Measurements from ENCODE around the gene MTG1.
"Not testable (repeated sequence)": the region's sequence is repeated elsewhere in the genome, so short reads cannot be mapped to it uniquely, and the experiment has no call there.

The MTG1 gene

DNA sequence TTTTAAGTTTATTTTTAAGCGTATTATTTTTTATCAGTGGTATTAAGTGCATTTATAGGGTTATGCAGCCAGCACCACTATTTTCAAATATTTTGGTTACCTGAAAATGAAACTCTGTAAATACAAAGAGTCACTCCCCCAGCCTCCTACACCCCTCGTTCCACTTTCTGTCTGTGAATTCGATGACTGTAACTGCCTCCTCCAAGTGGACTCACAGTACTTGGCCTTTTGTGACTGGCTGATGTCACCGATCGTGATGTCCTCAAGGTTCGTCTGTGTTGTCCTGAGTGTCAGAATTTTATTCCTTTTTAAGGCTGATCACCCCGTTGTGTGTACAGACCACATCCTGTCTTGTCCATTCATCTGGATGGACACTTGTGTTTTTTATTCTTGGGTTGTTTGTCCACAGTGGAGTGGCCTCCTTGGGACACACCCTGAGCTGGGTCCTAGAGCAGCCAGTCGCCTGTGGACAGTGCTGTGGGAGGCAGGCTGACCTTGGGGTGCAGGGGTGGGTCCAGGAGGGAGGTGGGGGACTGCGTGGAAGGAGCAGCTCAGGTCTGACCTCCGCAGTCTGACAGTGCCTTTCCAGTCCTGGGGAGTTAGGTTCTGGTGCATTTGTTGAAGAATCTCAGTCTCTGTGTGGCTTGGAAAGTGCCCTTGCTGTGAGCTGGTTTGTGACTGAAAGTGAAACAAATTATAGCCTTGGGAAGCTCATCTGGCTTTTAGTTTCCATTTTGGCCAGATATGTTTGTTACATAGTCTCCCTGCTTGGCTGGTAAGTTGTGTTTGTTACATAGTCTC lies 6.9 kb downstream of the MTG1 start:
- no peak for DNase-seq (ENCODE audit: low spot score)

DNA sequence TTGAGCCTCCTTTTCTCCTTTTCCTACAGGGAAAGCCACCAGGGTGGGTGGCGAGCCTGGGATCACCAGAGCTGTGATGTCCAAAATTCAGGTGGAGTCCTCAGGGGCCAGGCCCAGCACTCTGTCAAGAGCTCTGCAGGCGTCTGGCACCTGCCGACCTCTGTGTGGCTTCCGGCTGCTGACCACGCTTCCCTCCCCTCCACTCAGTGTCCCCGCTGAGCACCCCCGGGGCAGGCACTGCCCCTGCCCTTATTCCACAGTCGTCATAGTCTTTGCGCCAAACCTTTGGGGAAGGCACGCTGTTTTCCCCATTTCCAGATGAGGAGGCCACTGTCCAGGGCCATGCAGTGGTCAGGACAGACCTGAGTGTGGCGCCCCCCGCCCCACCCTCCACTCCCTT lies 7.5 kb downstream of the MTG1 start:
- no peak for DNase-seq (ENCODE audit: low spot score)

DNA sequence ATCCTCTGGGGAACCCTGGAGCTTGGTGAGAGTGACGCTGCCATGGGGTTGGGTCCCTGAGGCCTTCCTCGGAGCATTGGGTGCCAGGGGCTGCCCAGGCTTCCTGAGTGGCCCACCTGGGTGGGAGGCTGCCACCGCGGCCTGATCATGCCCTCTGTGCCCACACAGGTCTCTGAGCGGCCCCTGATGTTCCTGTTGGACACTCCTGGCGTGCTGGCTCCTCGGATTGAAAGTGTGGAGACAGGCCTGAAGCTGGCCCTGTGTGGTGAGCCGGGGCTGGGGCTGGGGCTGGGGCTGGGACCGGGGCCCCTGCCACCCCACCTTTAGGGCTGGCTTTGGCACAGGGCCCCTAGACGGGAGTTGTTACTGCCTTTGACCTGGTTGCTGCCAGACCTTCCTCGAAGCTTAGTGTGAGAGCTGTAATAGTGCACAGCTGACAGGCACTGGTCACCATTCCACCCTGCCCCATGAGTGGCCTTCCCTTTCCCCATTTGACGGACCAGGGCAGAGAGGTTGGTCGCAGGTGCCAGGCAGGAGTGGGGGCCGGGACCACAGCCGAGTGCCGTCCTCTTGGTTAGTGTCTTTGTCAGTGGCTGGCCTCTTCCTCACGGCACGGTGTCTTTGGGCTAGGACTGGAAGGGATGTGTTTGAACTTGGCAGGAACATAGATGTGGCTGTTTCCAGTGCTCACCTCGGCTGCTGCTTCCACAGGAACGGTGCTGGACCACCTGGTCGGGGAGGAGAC lies 8.2 kb downstream of the MTG1 start:
- no peak for DNase-seq (ENCODE audit: low spot score)

DNA sequence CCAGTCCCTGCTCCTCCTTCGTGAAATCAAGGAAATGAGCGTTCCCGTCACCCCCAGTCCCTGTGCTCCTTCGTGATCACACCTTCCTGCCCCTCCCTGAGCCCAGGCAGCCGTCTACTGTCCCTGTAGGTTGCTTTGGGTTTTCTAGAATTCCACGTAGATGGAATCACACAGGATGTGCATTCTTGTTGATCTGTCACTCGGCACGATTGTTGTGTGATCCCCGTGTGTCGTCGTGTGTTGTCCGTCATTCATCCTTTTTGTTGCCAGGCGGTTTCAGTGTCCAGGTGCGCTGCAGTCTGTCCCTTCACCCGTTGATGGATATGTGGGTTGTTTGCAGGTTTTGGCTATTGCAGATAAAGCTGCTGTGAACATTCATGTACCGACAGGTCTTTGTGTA lies 9.4 kb downstream of the MTG1 start:
- no peak for DNase-seq (ENCODE audit: low spot score)

DNA sequence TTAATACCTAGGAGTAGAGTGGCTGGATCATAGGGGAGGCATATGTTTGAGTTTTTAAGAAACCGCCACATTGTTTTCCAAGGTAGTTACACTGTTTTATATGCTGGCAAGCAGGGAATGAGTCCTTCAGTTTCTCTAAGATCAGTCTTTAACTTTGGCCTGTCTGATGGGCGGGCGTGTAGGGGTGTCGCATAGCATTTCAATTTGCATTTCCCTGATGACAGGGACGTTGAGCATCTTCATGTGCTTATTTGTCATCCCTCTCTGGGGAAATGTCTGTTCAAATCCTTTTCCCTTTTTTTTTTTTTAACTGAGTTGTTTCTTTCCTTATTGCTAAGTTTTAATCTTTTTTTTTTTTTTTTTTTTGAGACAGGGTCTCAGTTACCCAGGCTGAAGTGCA lies 9.8 kb downstream of the MTG1 start:
- no peak for DNase-seq (ENCODE audit: low spot score)

DNA sequence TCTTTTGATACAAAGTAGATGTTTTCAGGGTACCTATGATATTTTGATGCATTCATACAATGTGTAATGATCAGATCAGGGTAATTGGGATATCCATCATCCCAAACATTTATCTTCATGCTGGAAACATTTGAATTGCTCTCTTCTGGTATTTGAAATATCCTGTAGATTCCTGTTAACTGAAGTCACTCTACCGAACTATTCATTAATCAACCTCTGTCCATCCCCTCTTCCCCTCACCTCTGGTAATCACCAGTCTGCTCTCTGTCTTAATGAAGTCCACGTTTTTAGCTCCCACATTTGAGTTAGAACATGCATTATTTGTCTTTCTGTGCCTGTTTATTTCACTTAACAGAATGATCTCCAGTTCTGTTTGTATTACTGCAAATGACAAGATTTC lies 11.3 kb downstream of the MTG1 start:
- no peak for DNase-seq (ENCODE audit: low spot score)

DNA sequence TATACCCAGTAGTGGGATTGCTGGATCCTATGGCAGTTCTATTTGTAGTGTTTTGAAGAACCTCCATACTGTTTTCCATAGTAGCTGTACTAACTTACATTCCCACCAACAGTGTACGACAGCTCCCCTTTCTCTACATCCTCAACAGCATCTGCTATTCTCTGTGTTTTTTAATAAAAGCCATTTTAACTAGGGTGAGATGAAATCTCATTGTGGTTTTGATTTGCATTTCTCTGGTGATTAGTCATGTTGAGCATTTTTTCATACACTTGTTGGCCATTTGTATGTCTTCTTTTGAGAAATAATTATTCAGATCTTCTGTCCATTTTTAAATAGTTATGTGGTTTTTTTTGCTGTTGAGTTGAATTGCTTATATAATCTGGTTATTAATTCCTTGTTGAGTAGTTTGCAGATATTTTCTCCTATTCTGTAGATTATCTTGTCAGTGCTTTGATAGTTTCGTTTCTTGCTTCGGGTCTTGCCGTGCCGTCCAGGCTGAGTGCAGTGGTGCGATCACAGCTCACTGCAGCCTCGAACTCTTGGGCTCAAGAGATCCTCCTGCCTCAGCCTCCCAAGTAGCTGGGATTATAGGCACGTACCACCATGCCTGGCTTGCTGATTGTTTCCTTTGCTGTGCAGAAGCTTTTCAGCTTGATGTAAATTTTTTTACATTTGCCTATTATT lies 12.0 kb downstream of the MTG1 start:
- no peak for DNase-seq (ENCODE audit: low spot score)

DNA sequence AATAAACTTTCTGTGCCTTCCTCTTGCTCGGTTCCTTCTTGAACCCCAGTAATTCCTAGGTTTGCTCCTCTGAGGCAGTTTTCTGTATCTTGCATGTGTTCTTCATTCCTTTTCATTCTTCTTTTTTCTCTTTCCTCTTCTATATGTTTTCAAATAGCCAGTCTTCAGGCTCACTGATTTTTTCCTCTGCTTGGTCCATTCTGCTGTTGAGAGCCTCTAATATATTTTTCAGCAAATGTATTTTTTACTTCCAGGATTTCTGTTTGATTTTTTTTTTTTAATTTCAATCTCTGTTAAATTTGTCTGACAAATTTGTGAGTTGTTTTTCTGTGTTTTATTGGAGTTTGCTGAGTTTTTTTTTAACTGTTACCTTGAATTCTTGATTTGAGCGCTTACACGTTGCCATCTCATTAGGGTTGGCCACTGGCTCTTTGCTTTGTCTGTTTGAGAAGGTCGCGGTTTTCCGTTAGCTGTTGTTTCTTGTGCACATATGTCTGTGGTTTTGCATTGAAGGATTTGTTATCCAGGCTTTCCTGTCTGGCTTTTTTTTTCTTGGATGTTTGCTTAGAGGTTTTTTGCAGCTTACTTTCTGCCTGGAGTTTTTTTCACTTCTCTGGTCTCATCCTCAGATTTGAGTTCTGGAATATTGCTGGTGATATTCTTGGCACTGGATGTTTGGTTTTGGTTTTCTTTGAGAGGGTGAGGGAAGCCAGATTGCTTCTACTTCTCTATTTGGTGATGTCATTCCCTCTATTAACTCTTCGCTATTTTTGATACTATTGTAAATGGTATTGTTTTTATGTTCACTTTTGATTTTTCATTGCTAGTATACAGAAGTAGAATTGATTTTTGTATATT lies 17.8 kb downstream of the MTG1 start:
- DNase-seq (ENCODE audit: low spot score) = no peak

DNA sequence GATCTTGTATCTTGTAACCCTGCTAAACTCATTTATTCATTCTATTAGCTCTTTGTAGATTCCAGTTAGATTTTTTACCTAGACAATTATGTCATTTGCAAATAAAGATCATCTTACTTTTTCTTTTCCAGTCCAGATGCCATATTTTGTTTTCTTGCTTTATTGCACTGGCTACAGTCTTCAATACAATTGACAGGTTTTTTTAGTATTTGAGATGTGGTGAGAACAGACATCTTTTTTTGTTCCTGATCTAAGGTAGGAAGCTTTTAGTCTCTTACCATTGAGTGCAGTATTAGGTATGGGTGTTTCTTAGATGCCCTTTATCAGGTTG lies 18.4 kb downstream of the MTG1 start:
- DNase-seq (ENCODE audit: low spot score) = no peak

DNA sequence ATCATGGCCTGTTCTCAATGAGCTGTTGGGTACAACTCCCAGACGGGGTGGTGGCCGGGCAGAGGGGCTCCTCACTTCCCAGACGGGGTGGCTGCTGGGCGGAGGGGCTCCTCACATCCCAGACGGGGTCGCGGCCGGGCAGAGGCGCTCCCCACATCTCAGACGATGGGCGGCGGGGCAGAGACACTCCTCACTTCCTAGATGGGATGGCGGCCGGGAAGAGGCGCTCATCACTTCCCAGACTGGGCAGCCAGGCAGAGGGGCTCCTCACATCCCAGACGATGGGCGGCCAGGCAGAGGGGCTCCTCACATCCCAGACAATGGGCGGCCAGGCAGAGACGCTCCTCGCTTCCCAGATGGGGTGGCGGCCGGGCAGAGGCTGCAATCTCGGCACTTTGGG lies 20.4 kb downstream of the MTG1 start:
- not testable (repeated sequence) for DNase-seq (ENCODE audit: low spot score)

DNA sequence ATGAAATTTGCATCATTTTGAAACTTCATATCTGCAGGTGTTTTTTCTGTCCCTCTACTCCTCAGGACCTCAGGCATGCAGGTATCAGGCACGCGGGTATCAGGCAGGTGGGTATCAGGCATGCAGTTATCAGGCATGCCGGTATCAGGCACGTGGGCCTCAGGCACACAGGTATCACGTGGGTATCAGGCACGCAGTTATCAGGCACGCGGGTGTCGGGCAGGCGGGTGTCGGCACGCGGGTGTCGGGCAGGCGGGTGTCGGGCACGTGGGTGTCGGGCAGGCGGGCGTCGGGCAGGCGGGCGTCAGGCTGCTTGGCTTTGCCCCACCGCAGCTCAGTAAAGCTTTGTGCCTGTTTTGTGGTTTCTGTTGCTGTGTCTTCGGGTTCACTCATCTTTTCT lies 21.8 kb downstream of the MTG1 start:
- DNase-seq (ENCODE audit: low spot score) = no peak

DNA sequence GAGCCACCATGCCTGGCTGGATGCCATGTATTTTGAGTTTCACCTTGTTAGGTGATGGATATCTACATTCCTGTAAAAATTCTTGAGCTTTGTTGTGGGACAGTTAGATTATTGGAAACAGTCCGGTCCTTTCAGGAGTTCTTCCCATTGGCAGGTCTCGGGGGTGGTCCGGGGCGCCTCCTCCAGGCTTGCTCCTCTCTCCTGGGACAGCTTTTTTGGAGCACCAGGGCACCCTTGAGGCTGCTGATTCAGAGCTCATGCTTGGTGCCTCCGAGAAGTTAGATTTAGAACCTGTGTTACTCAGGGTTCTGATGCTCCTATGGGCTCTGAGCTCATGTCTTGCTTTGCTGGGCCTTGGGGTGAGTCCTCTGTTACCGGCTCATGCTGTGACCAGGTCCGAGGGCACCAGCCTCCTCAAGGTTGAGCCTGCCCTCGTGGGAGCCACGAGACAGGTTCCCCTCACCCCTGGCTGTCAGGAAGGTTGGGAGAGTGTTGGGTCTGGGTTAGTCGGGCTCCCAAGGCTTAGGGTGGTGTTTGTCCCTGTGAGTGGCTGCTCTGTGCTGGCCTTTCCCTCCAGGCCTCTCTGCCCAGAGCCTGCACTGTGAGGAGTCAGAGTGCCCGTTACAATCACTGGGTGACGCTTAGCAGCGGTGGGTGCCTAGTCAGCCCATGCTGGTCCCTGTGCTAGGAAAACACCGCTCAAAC lies 24.5 kb downstream of the MTG1 start:
- DNase-seq (ENCODE audit: low spot score) = no peak

DNA sequence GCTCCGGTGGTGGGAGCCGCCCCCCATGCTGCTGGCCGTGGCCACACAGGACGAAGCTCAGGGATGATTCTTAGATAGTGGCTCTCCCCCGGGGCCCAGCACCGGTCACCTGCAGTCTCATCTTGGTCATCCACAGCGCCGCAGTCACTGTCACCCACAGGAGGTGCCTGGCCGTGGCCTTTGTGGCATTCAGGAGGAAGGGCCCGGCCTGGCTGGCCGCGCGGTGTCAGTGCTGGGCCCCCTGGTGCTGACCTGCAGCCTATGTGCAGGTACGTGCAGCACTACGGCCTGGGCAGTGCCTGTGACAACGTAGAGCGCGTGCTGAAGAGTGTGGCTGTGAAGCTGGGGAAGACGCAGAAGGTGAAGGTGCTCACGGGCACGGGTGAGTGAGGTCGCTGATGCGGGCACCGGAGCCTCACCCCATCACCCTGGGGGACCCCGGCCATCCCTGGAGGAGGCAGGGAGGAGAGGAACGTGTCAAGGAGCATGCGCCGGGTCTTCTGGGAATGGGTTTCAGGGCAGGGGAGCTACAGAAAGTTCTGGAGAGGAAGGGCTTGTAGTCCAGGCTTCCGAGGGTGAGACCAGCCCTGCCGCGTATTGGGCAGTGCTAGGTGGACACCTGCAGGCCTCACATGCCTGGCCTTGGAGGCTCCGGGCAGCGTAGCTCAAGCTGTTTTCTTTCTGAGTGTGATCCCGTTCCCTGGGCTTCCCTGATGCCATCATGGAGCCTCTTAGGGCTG lies 25.4 kb downstream of the MTG1 start:
- no peak for DNase-seq (ENCODE audit: low spot score)

DNA sequence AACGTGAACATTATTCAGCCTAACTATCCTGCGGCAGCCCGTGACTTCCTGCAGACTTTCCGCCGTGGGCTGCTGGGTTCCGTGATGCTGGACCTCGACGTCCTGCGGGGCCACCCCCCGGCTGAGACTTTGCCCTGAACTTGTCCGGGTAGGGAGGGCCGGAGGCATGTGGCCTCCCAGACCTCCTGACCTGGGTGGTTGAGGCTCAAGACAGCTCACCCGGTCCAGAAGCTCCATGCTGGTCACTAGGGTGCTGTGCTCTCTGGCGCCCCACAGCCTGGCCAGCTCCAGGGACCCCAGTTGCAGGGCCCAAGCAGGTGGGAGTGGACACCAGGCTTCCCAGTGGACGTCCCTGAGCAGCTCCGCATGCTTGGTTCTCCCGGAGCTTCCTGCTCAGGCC lies 26.1 kb downstream of the MTG1 start:
- DNase-seq (ENCODE audit: low spot score) = no peak

DNA sequence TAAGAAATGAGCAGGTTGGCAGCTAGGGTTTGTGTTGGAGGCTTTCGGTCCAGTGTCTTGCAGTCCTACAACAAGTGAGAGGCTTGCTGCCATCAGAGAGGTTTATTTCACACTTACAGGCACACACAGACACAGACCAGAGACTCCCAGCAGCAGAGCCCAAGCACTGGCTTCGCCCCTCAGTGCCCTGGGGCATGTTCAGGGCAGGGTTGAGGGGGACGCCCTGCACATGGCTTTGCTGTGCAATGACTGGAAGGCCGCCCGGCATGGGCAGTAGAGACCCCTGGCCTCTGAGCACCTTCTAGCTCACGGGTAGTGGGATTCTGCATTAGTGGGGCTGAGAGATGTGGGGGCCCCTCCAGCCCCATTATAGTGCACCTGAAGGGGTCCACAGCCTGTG lies 26.6 kb downstream of the MTG1 start:
- no peak for DNase-seq (ENCODE audit: low spot score)

DNA sequence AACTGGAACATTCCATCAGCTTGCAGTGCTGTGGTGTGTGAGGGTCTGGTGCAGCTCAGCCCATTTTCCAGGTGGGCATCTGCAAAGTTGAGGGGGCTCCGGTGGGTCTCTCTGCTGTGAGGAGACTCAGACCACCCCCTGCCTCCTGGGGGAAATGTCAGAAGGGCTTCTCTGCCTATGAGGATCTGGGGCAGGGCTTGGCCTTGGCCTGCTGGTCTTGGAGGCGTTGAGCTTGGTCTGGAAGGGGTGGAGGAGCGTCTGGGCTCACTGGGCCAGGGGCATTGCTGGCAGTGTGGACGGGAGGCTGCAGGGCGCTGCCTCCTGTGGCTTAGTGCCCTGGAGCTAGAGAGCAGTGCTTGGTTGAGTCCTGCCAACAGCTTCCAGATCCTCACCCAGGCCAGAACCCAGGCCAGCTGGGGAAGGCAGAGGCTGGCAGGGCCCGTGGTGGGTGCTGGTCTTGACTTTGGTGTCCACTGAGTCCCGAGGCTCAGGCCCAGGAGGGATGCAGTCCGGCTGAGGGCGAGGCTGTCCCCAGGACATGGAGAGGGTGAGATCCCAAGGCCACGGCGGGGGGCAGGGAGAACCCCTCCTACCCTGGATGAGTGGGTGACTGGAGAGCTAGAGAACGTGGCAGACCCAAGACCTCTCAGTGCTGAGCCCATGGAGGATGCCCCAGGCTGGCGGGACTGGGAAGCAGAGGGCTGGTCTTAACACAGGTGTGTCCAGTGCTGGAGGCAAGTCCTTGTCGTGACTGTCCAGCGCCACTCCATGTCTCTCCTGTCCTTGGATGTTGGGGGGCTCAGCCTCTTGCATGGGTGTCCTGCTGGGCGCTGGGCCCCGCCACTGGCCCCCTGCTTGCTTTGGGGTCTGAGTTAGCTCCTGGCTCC lies 27.6 kb downstream of the MTG1 start:
- DNase-seq (ENCODE audit: low spot score) = no peak

DNA sequence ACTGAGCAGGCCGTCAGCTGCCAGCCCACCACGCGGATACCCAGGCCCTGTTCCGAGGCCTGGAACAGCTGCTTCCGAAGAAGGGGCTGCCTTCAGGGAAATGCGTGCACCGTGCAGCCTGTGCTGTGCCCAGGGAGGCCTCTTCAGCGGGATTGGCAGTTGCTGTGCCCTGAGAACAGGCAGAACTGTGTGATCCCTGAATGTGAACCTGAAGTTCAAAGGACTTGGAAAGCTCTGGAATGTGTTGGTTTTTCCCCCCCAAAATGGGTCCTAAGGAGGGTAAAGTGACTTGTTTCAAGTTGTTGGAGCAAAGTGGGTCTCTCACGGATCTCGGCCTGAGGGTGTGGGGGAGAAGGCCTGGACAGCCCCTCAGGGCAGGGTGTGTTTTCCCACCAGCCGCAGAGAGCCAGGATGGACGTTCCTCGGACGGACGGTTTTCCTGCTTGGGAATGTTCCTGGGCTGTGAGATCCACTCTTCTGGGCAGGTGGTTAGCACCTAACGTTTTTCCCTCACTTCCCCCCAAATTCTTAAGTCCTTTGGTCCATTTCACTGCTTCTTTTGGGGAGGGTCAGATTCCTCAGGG lies 28.4 kb downstream of the MTG1 start:
- no peak for DNase-seq (ENCODE audit: low spot score)

DNA sequence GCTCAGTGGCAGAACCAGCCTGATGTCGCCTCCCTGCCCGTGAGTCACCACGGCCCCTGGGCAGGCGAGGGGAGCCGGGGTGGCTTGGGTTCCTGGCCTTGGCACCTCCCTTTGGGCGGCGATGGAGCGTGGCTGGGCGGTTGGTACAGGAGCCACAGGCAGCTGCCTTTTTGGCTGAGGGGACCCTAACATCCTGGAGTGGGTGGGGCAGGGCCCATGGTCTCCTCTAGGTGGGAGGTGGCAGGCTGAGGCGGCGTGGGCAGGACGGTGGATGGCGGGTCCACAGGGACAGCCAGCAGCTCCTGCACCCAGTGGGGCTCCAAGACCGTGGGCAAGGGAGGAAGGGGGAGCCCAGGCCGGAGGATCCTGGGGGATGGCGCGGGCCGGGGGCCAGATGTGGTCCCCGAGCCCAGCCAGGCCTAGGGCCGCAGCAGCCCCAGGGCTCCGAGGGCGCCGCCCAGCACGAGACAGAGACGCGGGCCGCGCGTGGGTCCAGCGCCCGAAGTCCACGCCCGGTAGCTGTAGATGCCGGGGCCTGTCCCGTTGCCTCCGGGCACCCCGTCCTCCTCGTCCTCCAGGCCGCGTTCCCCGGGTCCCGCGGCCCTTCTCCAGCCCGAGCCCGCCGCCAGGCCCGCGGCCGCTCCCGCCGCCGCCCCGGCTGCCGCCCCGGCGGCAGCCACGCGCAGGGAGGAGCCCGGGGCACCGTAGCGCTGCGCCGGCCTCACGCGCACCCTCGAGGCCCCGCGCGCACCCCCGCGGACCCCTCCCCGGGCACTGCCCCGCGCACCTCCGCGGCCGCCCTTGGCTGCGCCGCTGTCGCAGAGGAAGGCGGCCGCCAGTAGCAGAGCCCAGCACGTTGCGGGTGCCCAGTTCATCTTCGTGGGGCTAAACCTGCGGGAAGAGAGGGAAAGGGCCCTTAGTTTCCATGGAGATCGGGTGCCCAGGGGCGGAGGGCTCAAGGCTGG lies 29.1 kb downstream of the MTG1 start:
- no peak for DNase-seq (ENCODE audit: low spot score)
